CD14-positive monocyte (primary cell): ENCODE results near the gene CD96. TPM values are rescaled to one million over a fixed set of nuclear protein-coding genes. Genes with fewer than 3 reads are reported as not detected.

Experiments
- DNase-seq, 3 donors: peaks; one replicate each; pipeline ENCODE4 v3.0.0-alpha.2; 2011 to 2022
- H2AFZ ChIP-seq: 2 replicates; pipeline ENCODE4 v1.6.0; 2012; ENCODE audit warnings: mild to moderate bottlenecking, low read depth, low read length, inconsistent platforms; ENCODE audit not compliant: insufficient read depth, poor library complexity, severe bottlenecking
- H3K27ac ChIP-seq, 2 donors: 1 replicate in 1 of 2; 2 replicates in 1 of 2; pipeline ENCODE4 v1.5.1; 2012 to 2013; ENCODE audit warnings: low read length in 2 of 2, control low read depth in 1 of 2, inconsistent platforms in 1 of 2, low read depth in 1 of 2, mild to moderate bottlenecking in 1 of 2
- H3K27me3 ChIP-seq, 2 donors: one replicate each; pipeline versions ENCODE4 v1.6.0 to v1.6.1; 2011 to 2013; ENCODE audit warnings: low read length in 2 of 2; ENCODE audit not compliant: control insufficient read depth in 2 of 2, insufficient read depth in 2 of 2
- H3K36me3 ChIP-seq, 2 donors: replicated peaks in 1 of 2; 1 replicate in 1 of 2; 2 replicates in 1 of 2; pipeline versions ENCODE4 v1.5.1 to v1.6.1; 2012 to 2013; ENCODE audit warnings: low read length in 2 of 2, control low read depth in 1 of 2, inconsistent platforms in 1 of 2, mild to moderate bottlenecking in 1 of 2; ENCODE audit not compliant: insufficient read depth in 2 of 2, control insufficient read depth in 1 of 2
- H3K4me1 ChIP-seq, 2 donors: 1 replicate in 1 of 2; 2 replicates in 1 of 2; pipeline versions ENCODE4 v1.5.1 to v1.6.1; 2012 to 2013; ENCODE audit warnings: low read length in 2 of 2, control low read depth in 1 of 2, inconsistent platforms in 1 of 2, mild to moderate bottlenecking in 1 of 2, moderate library complexity in 1 of 2; ENCODE audit not compliant: insufficient read depth in 2 of 2, control insufficient read depth in 1 of 2
- H3K4me2 ChIP-seq: replicated peaks from 2 replicates; pipeline ENCODE3; 2012; ENCODE audit warnings: low read length, moderate library complexity, mild to moderate bottlenecking; ENCODE audit not compliant: poor library complexity, severe bottlenecking; ENCODE audit errors: extremely low read depth
- H3K4me3 ChIP-seq, 3 experiments: fragments of 200-600 bp in 1 of 3; sonication (generic) in 1 of 3; replicated peaks in 1 of 3; 1 replicate in 2 of 3; 2 replicates in 1 of 3; pipeline ENCODE4 v1.5.1; 2011 to 2013; ENCODE audit warnings: low read length in 3 of 3, mild to moderate bottlenecking in 3 of 3, control low read depth in 2 of 3, low read depth in 2 of 3, inconsistent platforms in 1 of 3, moderate library complexity in 1 of 3
- H3K79me2 ChIP-seq: 2 replicates; pipeline ENCODE4 v1.6.0; 2012; ENCODE audit warnings: mild to moderate bottlenecking, control low read depth, inconsistent platforms, low read length, moderate library complexity; ENCODE audit not compliant: insufficient read depth
- H3K9ac ChIP-seq: 2 replicates; pipeline ENCODE4 v1.6.0; 2017; ENCODE audit warnings: low read length, mild to moderate bottlenecking; ENCODE audit not compliant: insufficient read depth, poor library complexity, severe bottlenecking
- H3K9me3 ChIP-seq, 2 donors: replicated peaks in 1 of 2; 1 replicate in 1 of 2; 2 replicates in 1 of 2; pipeline versions ENCODE4 v1.5.1 to v1.6.1; 2012 to 2013; ENCODE audit warnings: low read length in 2 of 2, control low read depth in 1 of 2; ENCODE audit not compliant: control insufficient read depth in 1 of 2, insufficient read depth in 1 of 2
- H4K20me1 ChIP-seq: 2 replicates; pipeline ENCODE4 v1.6.0; 2012; ENCODE audit warnings: mild to moderate bottlenecking, low read length, control low read depth, moderate library complexity; ENCODE audit not compliant: insufficient read depth
- H3K27ac Mint-ChIP-seq, 7 donors: one replicate each; pipeline ENCODE4 v1.8.0; 2020; ENCODE audit warnings: mild to moderate bottlenecking in 7 of 7, mixed read lengths in 7 of 7, moderate library complexity in 6 of 7, inconsistent platforms in 2 of 7
- H3K27me3 Mint-ChIP-seq, 3 donors: one replicate each; pipeline ENCODE4 v1.8.0; 2021 to 2022; ENCODE audit warnings: low read depth in 3 of 3, mild to moderate bottlenecking in 3 of 3, mixed read lengths in 3 of 3, moderate library complexity in 3 of 3, inconsistent platforms in 1 of 3
- H3K36me3 Mint-ChIP-seq, 2 donors: one replicate each; pipeline ENCODE4 v1.8.0; 2020; ENCODE audit warnings: mixed read lengths in 2 of 2, inconsistent platforms in 1 of 2, mild to moderate bottlenecking in 1 of 2
- H3K4me1 Mint-ChIP-seq: one replicate; pipeline ENCODE4 v1.8.0; 2020; ENCODE audit warnings: mild to moderate bottlenecking, mixed read lengths
- H3K4me3 Mint-ChIP-seq, 2 donors: one replicate each; pipeline ENCODE4 v1.8.0; 2020; ENCODE audit warnings: mild to moderate bottlenecking in 2 of 2, mixed read lengths in 2 of 2, moderate library complexity in 1 of 2
- H3K9me3 Mint-ChIP-seq, 7 donors: one replicate each; pipeline ENCODE4 v1.8.0; 2020 to 2022; ENCODE audit warnings: mixed read lengths in 7 of 7, mild to moderate bottlenecking in 6 of 7, moderate library complexity in 6 of 7, inconsistent platforms in 2 of 7
- CTCF ChIP-seq: fragments of 200-600 bp; IDR thresholded peaks from one replicate; pipeline ENCODE4 v1.8.0; 2022; ENCODE audit warnings: antibody characterized with exemption, mild to moderate bottlenecking
- WGBS: methylation state at CpG from one replicate; pipeline ENCODE4 v1.1.5; 2013; ENCODE audit warnings: missing lambda C conversion rate; ENCODE audit not compliant: insufficient coverage; 5-methylcytosine and 5-hydroxymethylcytosine counted together
- intact Hi-C, 2 donors: fragments of 100-400 bp; cut with micrococcal nuclease; formaldehyde crosslinking; loops; one replicate each; pipeline versions ENCODE4 v1.15.0 to v1.15.1; 2023
- polyA plus RNA-seq, 3 donors: library from polyadenylated mRNA; depleted of rRNA in 1 of 3; unstranded in 2 of 3; stranded (reverse) in 1 of 3; fragments of 300-500 nt in 2 of 3; fragments of >200 nt in 1 of 3; fragmentation: Illumina TruSeq in 2 of 3; gene quantifications; 1 replicate in 2 of 3; 2 replicates in 1 of 3; pipeline ENCODE4 v1.2.3, GENCODE V29; 2012 to 2021

CD96 gene
- polyA plus RNA-seq, 3 donors = 0.05 to 0.97 (median 0.33) TPM

DNA sequence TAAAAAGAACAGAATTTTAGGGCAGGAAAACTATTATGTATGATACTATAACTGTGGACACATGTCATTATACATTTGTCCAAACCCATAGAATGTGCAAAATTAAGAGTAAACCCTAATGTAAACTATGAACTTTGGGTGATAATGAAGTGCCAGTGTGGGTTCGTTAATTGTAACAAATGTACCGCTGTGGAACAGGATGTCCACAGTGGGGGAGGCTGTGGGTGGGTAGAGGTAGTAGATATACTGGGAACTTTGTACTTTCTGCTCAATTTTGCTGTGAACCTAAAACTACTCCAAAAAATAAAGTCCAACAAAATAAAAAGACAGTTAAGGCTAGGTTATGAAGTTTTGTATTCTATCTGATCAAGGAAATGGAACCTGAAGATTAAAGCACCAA, 24.8 kb downstream of the CD96 start:
- no peaks in the 10 kb centered on the region for H3K79me2 ChIP-seq
- no peak overlapping the region for H3K9ac ChIP-seq
- H3K27me3 ChIP-seq = no peaks in the 10 kb centered on the region
- no peaks in the 10 kb centered on the region for H4K20me1 ChIP-seq
- H3K9me3 ChIP-seq = no peaks in the 10 kb centered on the region
- H3K4me1 ChIP-seq = no peaks in the 10 kb centered on the region
- no peak for TF ChIP-seq CTCF
- no peak overlapping the region for H3K4me2 ChIP-seq
- Mint-ChIP-seq H3K9me3 (peaks cover 0 to 5% (median 2%) of the 10 kb centered on the region in 7 donors), H3K4me1 (no peaks in the 10 kb centered on the region), H3K27ac (no peak overlapping the region), H3K27me3 (peaks cover 0 to 3% (median 0%) of the 10 kb centered on the region in 3 donors), H3K4me3 (no peak overlapping the region), H3K36me3 (no peaks in the 10 kb centered on the region)
- WGBS = no CpG with 5 or more reads among the region's 2 CpGs
- H3K4me3 ChIP-seq = no peak overlapping the region
- no peak overlapping the region for H3K27ac ChIP-seq
- DNase-seq = no peak
- no peaks in the 10 kb centered on the region for H3K36me3 ChIP-seq
- no peak overlapping the region for H2AFZ ChIP-seq
- intact Hi-C loops = no loop called here

DNA sequence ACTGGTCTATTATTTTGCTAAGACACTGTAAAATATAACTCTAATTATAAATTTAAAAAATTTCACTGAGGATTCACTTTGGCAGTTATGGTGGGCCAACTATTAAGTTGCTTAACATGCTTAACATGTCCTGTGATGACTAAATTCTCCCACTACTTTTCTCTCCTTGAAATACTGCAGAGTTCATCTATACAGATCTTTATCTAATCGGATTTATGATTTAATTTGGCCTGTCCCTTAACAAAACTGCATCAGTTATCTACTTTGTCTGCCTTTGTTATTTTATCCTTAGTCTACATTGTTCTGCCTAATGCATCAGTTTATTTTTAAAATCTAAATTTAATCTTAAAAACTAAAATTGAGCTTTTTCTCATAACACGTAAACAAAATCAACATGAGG, 26.4 kb downstream of the CD96 start:
- intact Hi-C loops = no loop called here
- DNase-seq = no peak
- Mint-ChIP-seq H3K4me1 (no peaks in the 10 kb centered on the region), H3K4me3 (no peak overlapping the region), H3K27me3 (peaks cover 0 to 3% (median 0%) of the 10 kb centered on the region in 3 donors), H3K36me3 (no peaks in the 10 kb centered on the region), H3K27ac (no peak overlapping the region), H3K9me3 (peaks cover 0 to 2% (median 0%) of the 10 kb centered on the region in 7 donors)
- Histone ChIP-seq H3K4me3 (no peak overlapping the region), H3K27me3 (no peaks in the 10 kb centered on the region), H3K4me1 (no peaks in the 10 kb centered on the region), H3K9me3 (no peaks in the 10 kb centered on the region), H3K4me2 (no peak overlapping the region), H3K27ac (no peak overlapping the region), H3K9ac (no peak overlapping the region), H3K36me3 (no peaks in the 10 kb centered on the region), H3K79me2 (no peaks in the 10 kb centered on the region), H4K20me1 (no peaks in the 10 kb centered on the region), H2AFZ (no peak overlapping the region)
- WGBS = no CpG with 5 or more reads among the region's 2 CpGs
- no peak for TF ChIP-seq CTCF
